GM12878 (cell line): Measurements from ENCODE around the gene TCOF1. TPM values are rescaled to one million over a fixed set of nuclear protein-coding genes. Genes with fewer than 3 reads are reported as not detected.

Experiments
- ATAC-seq: fragments of 200-7000 bp; cut with Tn5 transposase; 3 replicates; pipeline ENCODE4 v1.9.1; 2020; ENCODE audit warnings: mild to moderate bottlenecking, moderate library complexity
- BruUV-seq: library from RNA; stranded (reverse); fragments of 400-500 nt; replicated peaks from 2 replicates; lab custom pipeline; 2021; lab: Mats Ljungman, UMichigan
- CTCF ChIA-PET: fragments of 300-600 bp; sonication (Branson Sonifier 250); formaldehyde crosslinking; extraction: SDS; loops from one replicate; lab custom pipeline; 2021; ENCODE audit warnings: inconsistent platforms; lab: Yijun Ruan, JAX
- POLR2A ChIA-PET: fragments of 350-600 bp; formaldehyde crosslinking; extraction: SDS; loops from one replicate; lab custom pipeline; 2021; ENCODE audit warnings: inconsistent platforms; lab: Charles Lee
- RAD21 ChIA-PET: fragments of 300-600 bp; sonication (Branson Sonifier 250); formaldehyde crosslinking; loops from one replicate; lab custom pipeline; 2023; ENCODE audit warnings: antibody characterized with exemption; ENCODE audit not compliant: unreplicated experiment; lab: Charles Lee
- SMC1A ChIA-PET: fragments of 300-600 bp; sonication (Branson Sonifier 250); formaldehyde crosslinking; loops from one replicate; lab custom pipeline; 2023; ENCODE audit not compliant: unreplicated experiment, uncharacterized antibody; lab: Charles Lee
- DNase-seq: peaks from one replicate; pipeline ENCODE4 v3.0.0-alpha.2; 2011; ENCODE audit warnings: low read depth, low spot score
- FAIRE-seq: peaks from 3 replicates; lab custom pipeline; 2011; peaks lifted over from hg19 to GRCh38; lab: Jason Lieb, UNC
- H2AFZ ChIP-seq: 2 replicates; pipeline ENCODE4 v1.6.0; 2011; ENCODE audit warnings: low read depth, low read length, control low read depth; ENCODE audit not compliant: control insufficient read depth
- H3K27ac ChIP-seq: 2 replicates; pipeline ENCODE4 v1.5.1; 2011; ENCODE audit warnings: control low read depth; ENCODE audit not compliant: control insufficient read depth, insufficient read depth
- H3K27me3 ChIP-seq, 2 experiments: replicated peaks in 1 of 2; 2 replicates each; pipeline versions ENCODE4 v1.6.0 to v1.6.1; 2011; ENCODE audit warnings: low read length in 1 of 2; ENCODE audit not compliant: control insufficient read depth in 2 of 2, insufficient read depth in 2 of 2
- H3K36me3 ChIP-seq, 2 experiments: 2 replicates each; pipeline ENCODE4 v1.5.1; 2011; ENCODE audit warnings: low read length in 1 of 2; ENCODE audit not compliant: control insufficient read depth in 2 of 2, insufficient read depth in 2 of 2
- H3K4me1 ChIP-seq: 2 replicates; pipeline ENCODE4 v1.6.1; 2011; ENCODE audit warnings: mild to moderate bottlenecking, low read length, moderate library complexity, mixed read lengths; ENCODE audit not compliant: control insufficient read depth, insufficient read depth
- H3K4me2 ChIP-seq: 2 replicates; pipeline ENCODE4 v1.6.0; 2011; ENCODE audit warnings: control low read depth; ENCODE audit not compliant: control insufficient read depth, insufficient read depth
- H3K4me3 ChIP-seq: fragments of 200-600 bp; sonication (generic); 2 replicates; pipeline ENCODE4 v1.5.1; 2016
- H3K79me2 ChIP-seq: 2 replicates; pipeline ENCODE4 v1.6.0; 2011; ENCODE audit warnings: low read length; ENCODE audit not compliant: control insufficient read depth, insufficient read depth
- H3K9ac ChIP-seq: 2 replicates; pipeline ENCODE4 v1.8.0; 2011; ENCODE audit warnings: low read length, control low read depth, mixed read lengths; ENCODE audit not compliant: control insufficient read depth, insufficient read depth
- H3K9me3 ChIP-seq: replicated peaks from 3 replicates; pipeline ENCODE4 v1.5.1; 2011; ENCODE audit warnings: mild to moderate bottlenecking, low read length; ENCODE audit not compliant: control insufficient read depth, insufficient read depth
- H4K20me1 ChIP-seq: 2 replicates; pipeline ENCODE4 v1.6.0; 2011; ENCODE audit not compliant: control insufficient read depth, insufficient read depth
- MXI1 ChIP-seq: fragments of 150-350 bp; IDR thresholded peaks from 2 replicates; pipeline ENCODE4 v1.6.1; 2011; ENCODE audit warnings: low read depth, mild to moderate bottlenecking, inconsistent platforms, low read length, improper control_type of control experiment
- NFYA ChIP-seq: IDR thresholded peaks from 2 replicates; pipeline ENCODE4 v1.6.1; 2011; ENCODE audit warnings: low read depth, mild to moderate bottlenecking, low read length, improper control_type of control experiment, borderline replicate concordance
- SREBF1 ChIP-seq: IDR thresholded peaks from 2 replicates; pipeline ENCODE4 v1.6.1; 2012; ENCODE audit warnings: mild to moderate bottlenecking, low read length
- WGBS: methylation state at CpG from one replicate; pipeline ENCODE4 v1.1.6; 2016; ENCODE audit warnings: low lambda C conversion rate; ENCODE audit not compliant: insufficient replicate concordance, insufficient coverage; ENCODE audit errors: missing lambda C conversion rate; 5-methylcytosine and 5-hydroxymethylcytosine counted together
- in situ Hi-C: fragments of 300-500 bp; cut with MboI; formaldehyde crosslinking; loops from 9 replicates; pipeline ENCODE4 v1.14.3; 2018; ENCODE audit warnings: mixed read lengths
- intact Hi-C: fragments of 100-400 bp; cut with micrococcal nuclease; formaldehyde crosslinking; loops from one replicate; pipeline ENCODE4 v1.14.2; 2022; ENCODE audit not compliant: unreplicated experiment
- polyA plus RNA-seq, 11 experiments: library from polyadenylated mRNA; depleted of rRNA in 4 of 11; unstranded in 6 of 11; stranded (reverse) in 5 of 11; fragments of >200 nt; fragmentation: Nextera tagmentation in 4 of 11; fragmentation: Illumina TruSeq in 1 of 11; extraction: Ambion mirVana in 4 of 11; extraction: Trizol in 1 of 11; gene quantifications; 1 replicate in 1 of 11; 2 replicates in 10 of 11; pipeline versions ENCODE4 v1.2.1 to v1.2.3, GENCODE V29; 2011 to 2016; ENCODE audit warnings: inconsistent platforms in 2 of 11, missing spikeins in 2 of 11, low read depth in 1 of 11
- total RNA-seq, 4 experiments: library from RNA; depleted of rRNA in 3 of 4; stranded (reverse); fragments of >200 nt in 3 of 4; fragmentation: Illumina TruSeq in 1 of 4; extraction: Trizol in 1 of 4; gene quantifications; 2 replicates each; pipeline versions ENCODE4 v1.2.1 to v1.2.3, GENCODE V29; 2013 to 2021
- TF ChIP-seq, protein P1 (sequence below): fragments of 450-650 bp; IDR thresholded peaks from 2 replicates; pipeline ENCODE4 v1.6.1; 2018; ENCODE audit warnings: borderline replicate concordance, mild to moderate bottlenecking; ENCODE audit not compliant: partially characterized antibody

Gene TCOF1
- total and polyA plus RNA-seq, 10 of the 15 experiments (the other 5 are each of a cell fraction or from before 2014, with no cell fraction given): 8.7 to 83.9 (median 38.9) TPM

GRCh38 chr5:150320044-150320613 lies 37.4 kb upstream of the TCOF1 start:
- POLR2A ChIA-PET: no interaction called here
- H3K4me1 ChIP-seq: no peaks in the 10 kb centered on the region
- WGBS: 65% methylated on average over 2 of the region's 2 CpGs

DNA sequence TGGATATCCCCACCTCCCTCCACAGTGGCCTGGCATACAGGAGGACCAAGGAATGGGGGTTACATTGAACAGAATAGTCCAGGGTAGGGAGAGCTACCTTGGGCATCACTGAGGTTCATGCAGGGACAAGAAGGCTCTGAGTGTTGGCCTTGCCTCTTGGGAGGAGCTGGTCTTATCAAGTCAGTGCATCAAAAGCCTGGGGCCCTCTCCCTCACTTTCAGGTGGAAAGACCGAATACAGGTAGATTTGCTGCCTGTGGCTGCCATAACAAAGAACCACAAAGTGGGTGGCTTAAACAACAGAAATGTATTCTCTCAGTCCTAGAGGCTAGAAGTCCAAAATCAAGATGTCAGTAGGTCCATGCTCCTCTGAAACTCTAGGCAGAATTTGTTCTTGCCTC lies 36.3 kb upstream of the TCOF1 start:
- no peaks in the 10 kb centered on the region for H3K36me3 ChIP-seq
- no peak overlapping the region for H2AFZ ChIP-seq
- in situ Hi-C loops (no loop called here), intact Hi-C loops (no loop called here)
- H3K27me3 ChIP-seq: peaks cover 2 to 4% of the 10 kb centered on the region in 2 experiments; a peak in 2 of 4 replicates
- no peaks in the 10 kb centered on the region for H3K79me2 ChIP-seq
- ChIA-PET CTCF (no interaction called here), RAD21 (no interaction called here), POLR2A (no interaction called here), SMC1A (no interaction called here)
- no TSS peak for BruUV-seq
- 6% methylated on average over 1 of the region's 1 CpG for WGBS
- ATAC-seq (no peak), DNase-seq (no peak), FAIRE-seq (no peak)
- H3K4me3 ChIP-seq: no peak overlapping the region
- no peaks in the 10 kb centered on the region for H3K4me1 ChIP-seq
- no peak overlapping the region for H3K9ac ChIP-seq
- H3K9me3 ChIP-seq: no peaks in the 10 kb centered on the region
- no peak overlapping the region for H3K27ac ChIP-seq
- TF ChIP-seq, protein P1, sequence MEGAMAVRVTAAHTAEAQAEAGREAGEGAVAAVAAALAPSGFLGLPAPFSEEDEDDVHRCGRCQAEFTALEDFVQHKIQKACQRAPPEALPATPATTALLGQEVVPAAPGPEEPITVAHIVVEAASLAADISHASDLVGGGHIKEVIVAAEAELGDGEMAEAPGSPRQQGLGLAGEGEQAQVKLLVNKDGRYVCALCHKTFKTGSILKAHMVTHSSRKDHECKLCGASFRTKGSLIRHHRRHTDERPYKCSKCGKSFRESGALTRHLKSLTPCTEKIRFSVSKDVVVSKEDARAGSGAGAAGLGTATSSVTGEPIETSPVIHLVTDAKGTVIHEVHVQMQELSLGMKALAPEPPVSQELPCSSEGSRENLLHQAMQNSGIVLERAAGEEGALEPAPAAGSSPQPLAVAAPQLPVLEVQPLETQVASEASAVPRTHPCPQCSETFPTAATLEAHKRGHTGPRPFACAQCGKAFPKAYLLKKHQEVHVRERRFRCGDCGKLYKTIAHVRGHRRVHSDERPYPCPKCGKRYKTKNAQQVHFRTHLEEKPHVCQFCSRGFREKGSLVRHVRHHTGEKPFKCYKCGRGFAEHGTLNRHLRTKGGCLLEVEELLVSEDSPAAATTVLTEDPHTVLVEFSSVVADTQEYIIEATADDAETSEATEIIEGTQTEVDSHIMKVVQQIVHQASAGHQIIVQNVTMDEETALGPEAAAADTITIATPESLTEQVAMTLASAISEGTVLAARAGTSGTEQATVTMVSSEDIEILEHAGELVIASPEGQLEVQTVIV: no peak
- H4K20me1 ChIP-seq: no peaks in the 10 kb centered on the region
- H3K4me2 ChIP-seq: no peak overlapping the region

More at GRCh38 chr5:150320044-150320613, 37.4 kb upstream of the TCOF1 start:
- no peaks in the 10 kb centered on the region for H4K20me1 ChIP-seq
- ChIA-PET SMC1A (interaction anchor here (1.2 kb wide), 1 partner anchor 12 kb away, joined by 3 read pairs; no protein-coding TSS in a partner anchor), RAD21 (no interaction called here), CTCF (interaction anchor here (0.8 to 1.2 kb wide), 2 partner anchors 11 to 31 kb away, joined by 3 read pairs; no protein-coding TSS in a partner anchor)
- no peak overlapping the region for H3K9ac ChIP-seq
- H3K4me2 ChIP-seq: no peak overlapping the region
- no TSS peak for BruUV-seq
- in situ Hi-C loops (no loop called here), intact Hi-C loops (no loop called here)
- ATAC-seq: no peak
- no peak overlapping the region for H3K27ac ChIP-seq
- no peaks in the 10 kb centered on the region for H3K36me3 ChIP-seq
- no peak overlapping the region for H3K4me3 ChIP-seq
- no peaks in the 10 kb centered on the region for H3K9me3 ChIP-seq
- FAIRE-seq: no peak
- no peak for TF ChIP-seq NFYA
- TF ChIP-seq SREBF1: no peak
- TF ChIP-seq MXI1: no peak
- DNase-seq: no peak
- H2AFZ ChIP-seq: no peak overlapping the region
- H3K79me2 ChIP-seq: no peaks in the 10 kb centered on the region
- H3K27me3 ChIP-seq: peaks cover 2 to 4% of the 10 kb centered on the region in 2 experiments; a peak in 1 of 4 replicates
